Measurements from ENCODE around the gene TANC1. TPM values are rescaled to one million over a fixed set of nuclear protein-coding genes. Genes with fewer than 3 reads are reported as not detected.

TANC1 gene
- total RNA-seq, 1 experiment from 2014 or later, result not detected

GRCh38 chr2:159109517-159109916 lies 141.1 kb downstream of the TANC1 start:
- H3K27me3 ChIP-seq (ENCODE audit: low read length), result no peaks in the 10 kb centered on the region
- no peaks in the 10 kb centered on the region for H3K4me1 ChIP-seq (ENCODE audit: low read length)
- H4K20me1 ChIP-seq (ENCODE audit: insufficient read depth, low read depth, low read length), result no peaks in the 10 kb centered on the region
- H3K79me2 ChIP-seq (ENCODE audit: low read length), result no peaks in the 10 kb centered on the region
- H3K9ac ChIP-seq (ENCODE audit: low read length), result no peak overlapping the region
- H3K4me2 ChIP-seq (ENCODE audit: low read depth, low read length, poor library complexity, severe bottlenecking), result no peak overlapping the region
- no peak overlapping the region for H2AFZ ChIP-seq (ENCODE audit: low read length)
- no peak overlapping the region for H3K4me3 ChIP-seq (ENCODE audit: low read length)
- no peaks in the 10 kb centered on the region for H3K9me3 ChIP-seq (ENCODE audit: low read length)
- DNase-seq, result no peak
- no peak overlapping the region for H3K27ac ChIP-seq (ENCODE audit: low read length)
- no peaks in the 10 kb centered on the region for H3K36me3 ChIP-seq (ENCODE audit: insufficient read depth, low read length)
- H3K9me2 ChIP-seq (replicated peaks; ENCODE audit: insufficient read depth, low read length), result no peaks in the 10 kb centered on the region

- Histone ChIP-seq H3K9me3 (ENCODE audit: low read length) (no peaks in the 10 kb centered on the region), H3K79me2 (ENCODE audit: low read length) (no peaks in the 10 kb centered on the region), H3K4me2 (ENCODE audit: low read depth, low read length, poor library complexity, severe bottlenecking) (no peak overlapping the region), H3K27me3 (ENCODE audit: low read length) (no peaks in the 10 kb centered on the region), H3K4me1 (ENCODE audit: low read length) (no peaks in the 10 kb centered on the region), H3K9ac (ENCODE audit: low read length) (no peak overlapping the region), H3K36me3 (ENCODE audit: insufficient read depth, low read length) (no peaks in the 10 kb centered on the region), H2AFZ (ENCODE audit: low read length) (no peak overlapping the region), H4K20me1 (ENCODE audit: insufficient read depth, low read depth, low read length) (no peaks in the 10 kb centered on the region), H3K9me2 (replicated peaks; ENCODE audit: insufficient read depth, low read length) (no peaks in the 10 kb centered on the region), H3K27ac (ENCODE audit: low read length) (no peak overlapping the region), H3K4me3 (ENCODE audit: low read length) (no peak overlapping the region)
- DNase-seq, result no peak
Observed at GRCh38 chr2:159110784-159111183, 142.3 kb downstream of the TANC1 start.

GRCh38 chr2:159111346-159111927 lies 143.0 kb downstream of the TANC1 start:
- Histone ChIP-seq H2AFZ (ENCODE audit: low read length) (no peak overlapping the region), H3K9me3 (ENCODE audit: low read length) (no peaks in the 10 kb centered on the region), H3K36me3 (ENCODE audit: insufficient read depth, low read length) (no peaks in the 10 kb centered on the region), H3K27ac (ENCODE audit: low read length) (no peak overlapping the region), H3K4me2 (ENCODE audit: low read depth, low read length, poor library complexity, severe bottlenecking) (no peak overlapping the region), H3K9me2 (replicated peaks; ENCODE audit: insufficient read depth, low read length) (no peaks in the 10 kb centered on the region), H3K9ac (ENCODE audit: low read length) (no peak overlapping the region), H3K79me2 (ENCODE audit: low read length) (no peaks in the 10 kb centered on the region), H3K27me3 (ENCODE audit: low read length) (no peaks in the 10 kb centered on the region), H4K20me1 (ENCODE audit: insufficient read depth, low read depth, low read length) (no peaks in the 10 kb centered on the region), H3K4me3 (ENCODE audit: low read length) (no peak overlapping the region), H3K4me1 (ENCODE audit: low read length) (no peaks in the 10 kb centered on the region)
- no peak for DNase-seq

DNA sequence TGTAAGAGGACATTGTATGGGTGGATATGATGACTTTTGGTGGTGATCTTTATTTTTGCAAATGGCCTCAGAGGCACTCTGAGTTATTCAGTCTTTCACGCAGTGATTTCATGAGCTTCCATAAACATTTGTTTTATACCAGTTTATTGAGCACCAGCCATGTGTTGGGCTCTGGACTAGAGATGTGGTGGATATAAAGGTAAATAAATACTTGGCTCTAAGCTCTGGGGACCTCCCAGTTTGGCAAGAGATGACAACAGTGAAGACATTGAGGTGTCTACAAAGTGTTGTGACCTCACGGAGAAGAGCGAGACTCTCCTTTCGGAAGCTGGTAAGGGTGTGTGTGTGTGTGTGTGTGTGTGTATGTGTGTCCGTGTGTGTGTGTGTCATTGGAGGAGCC lies 146.4 kb downstream of the TANC1 start:
- H3K27ac ChIP-seq (ENCODE audit: low read length), result no peak overlapping the region
- H3K4me1 ChIP-seq (ENCODE audit: low read length), result no peaks in the 10 kb centered on the region
- no peaks in the 10 kb centered on the region for H3K36me3 ChIP-seq (ENCODE audit: insufficient read depth, low read length)
- no peak overlapping the region for H3K4me2 ChIP-seq (ENCODE audit: low read depth, low read length, poor library complexity, severe bottlenecking)
- H3K4me3 ChIP-seq (ENCODE audit: low read length), result no peak overlapping the region
- no peak overlapping the region for H2AFZ ChIP-seq (ENCODE audit: low read length)
- no peaks in the 10 kb centered on the region for H3K9me3 ChIP-seq (ENCODE audit: low read length)
- no peak overlapping the region for H3K9ac ChIP-seq (ENCODE audit: low read length)
- H3K9me2 ChIP-seq (replicated peaks; ENCODE audit: insufficient read depth, low read length), result no peaks in the 10 kb centered on the region
- no peaks in the 10 kb centered on the region for H3K79me2 ChIP-seq (ENCODE audit: low read length)
- DNase-seq, result no peak
- no peaks in the 10 kb centered on the region for H3K27me3 ChIP-seq (ENCODE audit: low read length)
- no peaks in the 10 kb centered on the region for H4K20me1 ChIP-seq (ENCODE audit: insufficient read depth, low read depth, low read length)

DNA sequence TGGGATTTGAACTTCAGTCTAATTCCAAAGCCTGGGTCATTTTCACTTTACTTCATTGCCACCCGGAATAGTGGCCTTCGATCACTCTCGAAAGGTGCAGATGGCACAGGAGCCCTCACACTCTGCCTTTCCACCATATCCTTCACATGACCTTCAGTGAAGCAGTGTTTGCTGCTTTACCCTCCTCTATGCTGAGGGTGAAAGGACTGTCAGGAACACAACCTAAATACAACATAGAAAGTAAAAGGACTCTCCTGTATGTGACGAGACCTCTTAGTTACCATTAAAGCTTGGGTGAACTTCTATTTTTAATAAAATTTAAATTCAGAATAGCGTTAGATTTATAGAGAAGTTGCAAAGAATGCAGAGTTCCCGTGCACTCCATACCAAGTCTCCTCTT lies 148.5 kb downstream of the TANC1 start:
- H3K4me1 ChIP-seq (ENCODE audit: low read length), result no peaks in the 10 kb centered on the region
- no peak overlapping the region for H3K27ac ChIP-seq (ENCODE audit: low read length)
- H3K4me3 ChIP-seq (ENCODE audit: low read length), result no peak overlapping the region
- H3K9ac ChIP-seq (ENCODE audit: low read length), result no peak overlapping the region
- no peak for DNase-seq
- H3K27me3 ChIP-seq (ENCODE audit: low read length), result no peaks in the 10 kb centered on the region
- H3K79me2 ChIP-seq (ENCODE audit: low read length), result no peaks in the 10 kb centered on the region
- H3K9me2 ChIP-seq (replicated peaks; ENCODE audit: insufficient read depth, low read length), result no peaks in the 10 kb centered on the region
- H3K9me3 ChIP-seq (ENCODE audit: low read length), result no peaks in the 10 kb centered on the region
- no peaks in the 10 kb centered on the region for H4K20me1 ChIP-seq (ENCODE audit: insufficient read depth, low read depth, low read length)
- no peaks in the 10 kb centered on the region for H3K36me3 ChIP-seq (ENCODE audit: insufficient read depth, low read length)
- H2AFZ ChIP-seq (ENCODE audit: low read length), result no peak overlapping the region
- H3K4me2 ChIP-seq (ENCODE audit: low read depth, low read length, poor library complexity, severe bottlenecking), result no peak overlapping the region

DNA sequence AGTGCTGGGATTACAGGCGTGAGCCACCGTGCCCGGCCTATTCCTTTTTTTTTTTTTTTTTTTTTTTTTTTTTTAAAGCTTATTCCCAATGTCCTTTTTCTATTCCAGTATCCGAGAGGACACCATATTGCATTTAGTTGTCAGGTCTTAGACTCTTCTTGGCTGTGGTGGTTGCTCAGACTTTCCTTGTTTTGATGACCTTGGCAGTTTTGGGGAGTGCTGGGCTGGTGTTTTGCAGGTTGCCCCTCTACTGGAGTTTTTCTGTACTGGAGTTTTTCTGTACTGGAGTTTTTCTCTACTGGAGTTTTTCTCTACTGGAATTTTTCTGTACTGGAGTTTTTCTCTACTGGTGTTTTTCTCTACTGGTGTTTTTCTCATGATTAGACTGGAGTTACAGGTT lies 149.2 kb downstream of the TANC1 start:
- H3K36me3 ChIP-seq (ENCODE audit: insufficient read depth, low read length), result no peaks in the 10 kb centered on the region

DNA sequence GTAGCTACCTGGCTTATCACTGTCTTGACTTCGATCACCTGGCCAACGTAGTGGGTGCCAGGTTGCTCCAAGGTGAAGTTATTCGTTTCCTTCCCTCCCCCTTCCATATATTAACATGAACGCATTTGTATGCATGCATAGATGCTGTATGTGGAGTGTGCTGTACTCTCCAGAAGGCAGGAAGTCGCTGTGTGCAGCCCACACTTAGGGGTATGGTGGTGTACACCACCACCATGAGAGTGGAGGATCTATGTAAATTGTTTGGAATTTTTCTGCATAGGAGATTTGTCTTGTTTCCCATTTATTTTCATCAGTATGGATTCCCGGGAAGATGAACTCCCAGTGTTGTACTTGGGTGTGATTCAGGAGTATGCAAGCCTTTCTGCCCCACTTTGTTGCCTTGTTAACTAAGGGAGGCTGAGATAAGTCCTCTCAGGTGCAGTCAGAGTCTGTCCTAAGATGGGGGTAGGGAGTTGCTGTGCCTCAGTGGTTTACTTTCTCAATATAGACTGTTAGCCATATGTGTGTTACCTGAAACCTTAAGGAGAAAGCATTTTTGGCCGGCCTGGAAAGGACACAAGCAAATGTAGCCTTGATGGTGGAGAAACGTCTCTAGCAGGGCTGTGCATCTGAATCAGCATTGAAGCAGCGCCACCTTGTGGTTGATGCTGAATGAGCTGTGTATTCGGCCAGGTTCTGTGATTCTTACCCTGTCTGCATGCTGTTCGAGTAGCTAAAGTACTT lies 149.8 kb downstream of the TANC1 start:
- DNase-seq, result peak; percentile 87
- no peak overlapping the region for H3K27ac ChIP-seq (ENCODE audit: low read length)
- no peaks in the 10 kb centered on the region for H3K9me2 ChIP-seq (replicated peaks; ENCODE audit: insufficient read depth, low read length)
- H3K9ac ChIP-seq (ENCODE audit: low read length), result no peak overlapping the region
- no peak overlapping the region for H2AFZ ChIP-seq (ENCODE audit: low read length)
- H3K4me3 ChIP-seq (ENCODE audit: low read length), result no peak overlapping the region
- no peaks in the 10 kb centered on the region for H3K9me3 ChIP-seq (ENCODE audit: low read length)
- H3K79me2 ChIP-seq (ENCODE audit: low read length), result no peaks in the 10 kb centered on the region
- H3K4me1 ChIP-seq (ENCODE audit: low read length), result no peaks in the 10 kb centered on the region
- no peaks in the 10 kb centered on the region for H3K27me3 ChIP-seq (ENCODE audit: low read length)
- H3K36me3 ChIP-seq (ENCODE audit: insufficient read depth, low read length), result no peaks in the 10 kb centered on the region
- no peaks in the 10 kb centered on the region for H4K20me1 ChIP-seq (ENCODE audit: insufficient read depth, low read depth, low read length)
- no peak overlapping the region for H3K4me2 ChIP-seq (ENCODE audit: low read depth, low read length, poor library complexity, severe bottlenecking)

More for the DNA sequence above, 149.2 kb downstream of the TANC1 start:
- H3K27ac ChIP-seq (ENCODE audit: low read length), result no peak overlapping the region
- H3K4me3 ChIP-seq (ENCODE audit: low read length), result no peak overlapping the region
- H3K4me1 ChIP-seq (ENCODE audit: low read length), result no peaks in the 10 kb centered on the region
- H4K20me1 ChIP-seq (ENCODE audit: insufficient read depth, low read depth, low read length), result no peaks in the 10 kb centered on the region
- H3K9ac ChIP-seq (ENCODE audit: low read length), result no peak overlapping the region
- H3K27me3 ChIP-seq (ENCODE audit: low read length), result no peaks in the 10 kb centered on the region
- no peak overlapping the region for H2AFZ ChIP-seq (ENCODE audit: low read length)
- DNase-seq, result no peak
- no peaks in the 10 kb centered on the region for H3K9me3 ChIP-seq (ENCODE audit: low read length)
- no peaks in the 10 kb centered on the region for H3K9me2 ChIP-seq (replicated peaks; ENCODE audit: insufficient read depth, low read length)
- H3K79me2 ChIP-seq (ENCODE audit: low read length), result no peaks in the 10 kb centered on the region
- H3K4me2 ChIP-seq (ENCODE audit: low read depth, low read length, poor library complexity, severe bottlenecking), result no peak overlapping the region

DNA sequence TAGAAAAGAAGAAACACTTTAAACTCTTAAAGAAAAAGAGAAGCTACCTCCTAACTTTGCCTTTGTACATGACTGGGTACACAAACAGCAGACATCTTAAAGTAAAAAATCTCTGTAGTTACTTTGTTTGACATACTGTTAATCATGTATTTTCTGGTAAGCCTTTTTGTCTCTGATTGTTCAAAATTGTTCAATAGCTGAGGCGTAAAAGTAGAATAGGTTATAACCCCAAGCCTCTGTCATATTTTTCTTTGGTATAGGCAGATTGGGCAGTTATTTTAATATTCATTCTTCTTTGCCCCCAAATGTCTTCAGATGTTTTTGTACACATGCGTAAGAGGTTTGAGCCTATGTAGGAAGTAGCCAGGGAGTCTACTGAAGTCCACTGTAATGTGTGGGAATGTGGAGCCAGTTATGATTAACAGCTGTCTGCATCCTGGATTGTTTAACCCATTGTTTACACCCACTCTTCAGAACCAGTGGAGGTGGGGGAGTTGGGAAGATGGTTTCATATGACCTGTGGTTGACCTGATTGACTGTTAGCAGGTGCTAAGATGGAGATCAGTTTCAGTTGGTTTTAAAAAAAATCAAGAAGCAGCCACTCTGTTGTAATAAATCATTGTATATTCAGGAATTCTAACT lies 150.5 kb downstream of the TANC1 start:
- H3K9me2 ChIP-seq (replicated peaks; ENCODE audit: insufficient read depth, low read length), result no peaks in the 10 kb centered on the region
- H3K4me3 ChIP-seq (ENCODE audit: low read length), result no peak overlapping the region
- no peak overlapping the region for H2AFZ ChIP-seq (ENCODE audit: low read length)
- no peak overlapping the region for H3K9ac ChIP-seq (ENCODE audit: low read length)
- H3K27me3 ChIP-seq (ENCODE audit: low read length), result no peaks in the 10 kb centered on the region
- no peaks in the 10 kb centered on the region for H3K4me1 ChIP-seq (ENCODE audit: low read length)
- no peaks in the 10 kb centered on the region for H4K20me1 ChIP-seq (ENCODE audit: insufficient read depth, low read depth, low read length)
- no peak for DNase-seq
- H3K4me2 ChIP-seq (ENCODE audit: low read depth, low read length, poor library complexity, severe bottlenecking), result no peak overlapping the region
- H3K27ac ChIP-seq (ENCODE audit: low read length), result no peak overlapping the region
- no peaks in the 10 kb centered on the region for H3K9me3 ChIP-seq (ENCODE audit: low read length)
- no peaks in the 10 kb centered on the region for H3K79me2 ChIP-seq (ENCODE audit: low read length)
- H3K36me3 ChIP-seq (ENCODE audit: insufficient read depth, low read length), result no peaks in the 10 kb centered on the region
